HepG2 (cell line): Measurements from ENCODE around the gene ADGRG6. TPM values are rescaled to one million over a fixed set of nuclear protein-coding genes. Genes with fewer than 3 reads are reported as not detected.

Experiments used
- AKAP8 ChIP-seq: sonication (generic); formaldehyde crosslinking; IDR thresholded peaks from 2 replicates; pipeline ENCODE4 v1.5.1; 2020; ENCODE audit warnings: mild to moderate bottlenecking, missing genetic modification reagents
- ATF2 ChIP-seq: sonication (generic); formaldehyde crosslinking; IDR thresholded peaks from 2 replicates; pipeline ENCODE4 v1.4.0; 2020; ENCODE audit warnings: missing genetic modification reagents
- BHLHE40 ChIP-seq: IDR thresholded peaks from 2 replicates; pipeline ENCODE4 v1.6.1; 2011; ENCODE audit warnings: low read length, improper control_type of control experiment
- DPF2 ChIP-seq: sonication (generic); formaldehyde crosslinking; IDR thresholded peaks from 2 replicates; pipeline ENCODE4 v1.4.0; 2020; ENCODE audit warnings: mild to moderate bottlenecking, low read depth, missing genetic modification reagents, borderline replicate concordance
- ESRRA ChIP-seq: sonication (generic); formaldehyde crosslinking; IDR thresholded peaks from 2 replicates; pipeline ENCODE4 v1.5.1; 2020; ENCODE audit warnings: mild to moderate bottlenecking, low read depth, missing genetic modification reagents
- ETS1 ChIP-seq: sonication (generic); formaldehyde crosslinking; IDR thresholded peaks from 2 replicates; pipeline ENCODE4 v1.4.0; 2020; ENCODE audit warnings: missing genetic modification reagents
- GATAD2A ChIP-seq: IDR thresholded peaks from 2 replicates; pipeline ENCODE4 v1.6.1; 2016
- HOXA5 ChIP-seq: sonication (generic); formaldehyde crosslinking; IDR thresholded peaks from 2 replicates; pipeline ENCODE4 v1.4.0; 2020; ENCODE audit warnings: missing genetic modification reagents
- KLF12 ChIP-seq: sonication (generic); formaldehyde crosslinking; IDR thresholded peaks from 2 replicates; pipeline ENCODE4 v1.4.0; 2020; ENCODE audit warnings: missing genetic modification reagents, borderline replicate concordance
- LCORL ChIP-seq, 2 experiments: fragments of 450-650 bp in 1 of 2; sonication (generic) in 1 of 2; formaldehyde crosslinking in 1 of 2; IDR thresholded peaks; 2 replicates each; pipeline versions ENCODE4 v1.5.0 to v1.6.1; 2017 to 2020; ENCODE audit warnings: antibody characterized with exemption in 1 of 2, missing genetic modification reagents in 1 of 2
- MED1 ChIP-seq: sonication (generic); formaldehyde crosslinking; IDR thresholded peaks from 2 replicates; pipeline ENCODE4 v1.4.0; 2020; ENCODE audit warnings: missing genetic modification reagents
- PREB ChIP-seq: sonication (generic); formaldehyde crosslinking; IDR thresholded peaks from 2 replicates; pipeline ENCODE4 v1.4.0; 2020; ENCODE audit warnings: missing genetic modification reagents
- RARA ChIP-seq: IDR thresholded peaks from 2 replicates; pipeline ENCODE4 v1.6.1; 2016; ENCODE audit warnings: missing genetic modification reagents, missing compliant biosample characterization
- RFX5 ChIP-seq: IDR thresholded peaks from 2 replicates; pipeline ENCODE4 v1.6.1; 2011; ENCODE audit warnings: low read depth, low read length, improper control_type of control experiment
- SRY ChIP-seq: sonication (generic); formaldehyde crosslinking; IDR thresholded peaks from 2 replicates; pipeline ENCODE4 v1.8.0; 2022; ENCODE audit warnings: mild to moderate bottlenecking, missing genetic modification reagents
- ZHX2 ChIP-seq, 2 experiments: sonication (generic) in 1 of 2; formaldehyde crosslinking in 1 of 2; IDR thresholded peaks; 2 replicates each; pipeline versions ENCODE4 v1.6.1 to v1.9.0; 2014 to 2022; ENCODE audit warnings: antibody characterized with exemption in 1 of 2, borderline replicate concordance in 1 of 2, inconsistent platforms in 1 of 2, low read depth in 1 of 2, missing genetic modification reagents in 1 of 2
- ZNF552 ChIP-seq: sonication (generic); formaldehyde crosslinking; IDR thresholded peaks from 2 replicates; pipeline ENCODE4 v1.9.0; 2022; ENCODE audit warnings: missing genetic modification reagents, mild to moderate bottlenecking, borderline replicate concordance
- ZSCAN31 ChIP-seq: sonication (generic); formaldehyde crosslinking; IDR thresholded peaks from 2 replicates; pipeline ENCODE4 v1.5.0; 2020; ENCODE audit warnings: low read depth, mild to moderate bottlenecking, missing genetic modification reagents
- polyA plus RNA-seq, 8 experiments: library from polyadenylated mRNA; depleted of rRNA in 3 of 8; stranded (reverse) in 7 of 8; unstranded in 1 of 8; fragments of >200 nt; fragmentation: Illumina TruSeq in 4 of 8; extraction: Trizol in 4 of 8; gene quantifications; 2 replicates each; pipeline versions ENCODE4 v1.2.1 to v1.2.3, GENCODE V29; 2011 to 2016; ENCODE audit warnings: low read depth in 4 of 8, missing spikeins in 1 of 8, mixed read lengths in 1 of 8; ENCODE audit not compliant: insufficient read depth in 1 of 8
- total RNA-seq, 5 experiments: library from RNA; depleted of rRNA; stranded (reverse); fragments of >200 nt; fragmentation: Illumina TruSeq; extraction: Trizol; gene quantifications; 2 replicates each; pipeline ENCODE4 v1.2.3, GENCODE V29; 2016; ENCODE audit warnings: low read depth in 1 of 5

The ADGRG6 gene
- total and polyA plus RNA-seq, 2 of the 13 experiments (the other 11 are each of a cell fraction or from before 2014, with no cell fraction given): 129 to 249 TPM

- TF ChIP-seq MED1 (CRISPR knock-in tag) (peak; percentile 87), SRY (CRISPR knock-in tag) (no peak), ATF2 (CRISPR knock-in tag) (peak; percentile 50; the same call in 1 of the 2 replicates), ZHX2 (IDR thresholded peaks at IDR 0.05; ENCODE audit: low read depth) (no peak), ZHX2 (CRISPR knock-in tag; IDR thresholded peaks at IDR 0.05; ENCODE audit: borderline replicate concordance) (no peak), RARA (CRISPR knock-in tag) (peak; percentile 86), GATAD2A (peak; percentile 98), ETS1 (CRISPR knock-in tag) (no peak), ESRRA (CRISPR knock-in tag) (no peak; the same call in 1 of the 2 replicates), ZSCAN31 (CRISPR knock-in tag) (no peak), RFX5 (no peak), LCORL (IDR thresholded peaks at IDR 0.05) (no peak), LCORL (CRISPR knock-in tag; IDR thresholded peaks at IDR 0.05) (peak; percentile 30; the same call in 1 of the 2 replicates), PREB (CRISPR knock-in tag) (no peak), KLF12 (CRISPR knock-in tag) (no peak), ZNF552 (CRISPR knock-in tag) (no peak), DPF2 (CRISPR knock-in tag) (peak; percentile 80; the same call in 1 of the 2 replicates), AKAP8 (CRISPR knock-in tag) (no peak), HOXA5 (CRISPR knock-in tag) (no peak), BHLHE40 (peak; percentile 89)
These were observed 3.6 kb upstream of the ADGRG6 start (continued) for GRCh38 chr6:142297996-142298753.
